HL-60/S4 (cell line): ENCODE measurements around the gene RBKS.
"Not testable (repeated sequence)": the region's sequence is repeated elsewhere in the genome, so short reads cannot be mapped to it uniquely, and the experiment has no call there.

Source experiments
- in situ Hi-C: fragments of 300-500 bp; cut with MboI; formaldehyde crosslinking; loops from 2 replicates; pipeline ENCODE4 v1.14.3; 2022; ENCODE audit warnings: low sequenced_read_pairs

Gene RBKS

GRCh38 chr2:27771202-27771547 is 119.0 kb downstream of the RBKS start:
- in situ Hi-C loops: no loop called here

GRCh38 chr2:27766287-27766661 is 123.9 kb downstream of the RBKS start:
- in situ Hi-C loops: no loop called here

GRCh38 chr2:27765621-27766286 is 124.4 kb downstream of the RBKS start:
- in situ Hi-C loops: no loop called here

GRCh38 chr2:27764526-27764925 is 125.7 kb downstream of the RBKS start:
- in situ Hi-C loops: not testable (repeated sequence)

GRCh38 chr2:27763907-27764267 is 126.3 kb downstream of the RBKS start:
- in situ Hi-C loops: no loop called here

GRCh38 chr2:27762951-27763906 is 127.0 kb downstream of the RBKS start:
- in situ Hi-C loops: no loop called here

GRCh38 chr2:27756544-27757498 is 133.4 kb downstream of the RBKS start:
- in situ Hi-C loops: loop anchor here (10.0 kb wide), 1 partner anchor 698 kb away; no protein-coding TSS in a partner anchor

GRCh38 chr2:27756091-27756490 is 134.1 kb downstream of the RBKS start:
- in situ Hi-C loops: loop anchor here (10.0 kb wide), 1 partner anchor 699 kb away; no protein-coding TSS in a partner anchor

- in situ Hi-C loops: loop anchor here (10.0 kb wide), 1 partner anchor 700 kb away; no protein-coding TSS in a partner anchor
Measured at GRCh38 chr2:27754831-27755230, 135.4 kb downstream of the RBKS start.

- in situ Hi-C loops: loop anchor here (10.0 kb wide), 1 partner anchor 701 kb away; no protein-coding TSS in a partner anchor
Measured at GRCh38 chr2:27754138-27754588, 136.0 kb downstream of the RBKS start.

GRCh38 chr2:27752551-27753237 is 137.5 kb downstream of the RBKS start:
- in situ Hi-C loops: loop anchor here (10.0 kb wide), 1 partner anchor 702 kb away; no protein-coding TSS in a partner anchor

- in situ Hi-C loops: loop anchor here (10.0 kb wide), 1 partner anchor 703 kb away; no protein-coding TSS in a partner anchor
Measured at GRCh38 chr2:27751377-27751776, 138.8 kb downstream of the RBKS start.

- in situ Hi-C loops: loop anchor here (25.0 kb wide), 2 partner anchors 663 to 1463 kb away; no protein-coding TSS in a partner anchor
Measured at GRCh38 chr2:27748803-27749554, 141.2 kb downstream of the RBKS start.

GRCh38 chr2:27747827-27748352 is 142.3 kb downstream of the RBKS start:
- in situ Hi-C loops: loop anchor here (25.0 kb wide), 2 partner anchors 664 to 1464 kb away; no protein-coding TSS in a partner anchor

- in situ Hi-C loops: loop anchor here (25.0 kb wide), 2 partner anchors 666 to 1466 kb away; no protein-coding TSS in a partner anchor
Measured at GRCh38 chr2:27746325-27746724, 143.9 kb downstream of the RBKS start.

GRCh38 chr2:27745494-27745893 is 144.7 kb downstream of the RBKS start:
- in situ Hi-C loops: loop anchor here (25.0 kb wide), 2 partner anchors 667 to 1467 kb away; no protein-coding TSS in a partner anchor

- in situ Hi-C loops: loop anchor here (25.0 kb wide), 2 partner anchors 670 to 1470 kb away; no protein-coding TSS in a partner anchor
Measured at GRCh38 chr2:27742571-27742970, 147.6 kb downstream of the RBKS start.

GRCh38 chr2:27741673-27742072 is 148.5 kb downstream of the RBKS start:
- in situ Hi-C loops: loop anchor here (25.0 kb wide), 2 partner anchors 671 to 1471 kb away; no protein-coding TSS in a partner anchor

GRCh38 chr2:27739058-27739373 is 151.2 kb downstream of the RBKS start:
- in situ Hi-C loops: loop anchor here (25.0 kb wide), 2 partner anchors 673 to 1473 kb away; no protein-coding TSS in a partner anchor
